ENCODE data around the gene KAT14.

The KAT14 gene

DNA sequence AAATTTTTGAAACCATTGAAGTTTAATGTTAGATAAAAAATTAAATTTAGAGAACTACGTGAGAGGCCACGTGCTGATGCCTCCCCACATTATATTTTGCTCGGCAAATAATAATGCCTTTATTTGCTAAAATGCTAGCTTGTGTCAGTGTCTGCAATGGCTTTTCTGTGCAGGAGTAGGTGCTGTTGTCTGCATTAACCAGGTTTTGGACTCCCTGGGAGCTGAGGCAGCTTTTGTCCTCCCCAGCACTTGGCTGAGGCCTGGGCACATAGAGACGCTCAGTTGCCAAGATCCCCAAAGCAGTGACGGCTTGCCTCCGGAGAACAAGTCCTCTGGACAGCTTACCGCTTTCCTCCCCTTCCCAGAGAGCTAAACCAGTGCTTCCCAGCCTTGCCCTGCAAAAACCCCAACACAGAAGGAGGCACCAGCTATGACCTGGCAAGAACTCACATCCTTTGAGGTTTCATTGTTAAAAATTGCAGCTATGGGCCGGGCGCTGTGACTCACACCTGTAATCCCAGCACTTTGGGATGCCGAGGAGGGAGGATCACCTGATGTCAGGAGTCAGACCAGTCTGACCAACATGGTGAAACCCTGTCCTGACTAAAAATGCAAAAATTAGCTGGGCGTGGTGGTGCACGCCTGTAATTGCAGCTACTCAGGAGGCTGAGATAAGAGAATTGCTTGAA is 59.9 kb downstream of the KAT14 start:
- TF ChIP-seq, protein P1, sequence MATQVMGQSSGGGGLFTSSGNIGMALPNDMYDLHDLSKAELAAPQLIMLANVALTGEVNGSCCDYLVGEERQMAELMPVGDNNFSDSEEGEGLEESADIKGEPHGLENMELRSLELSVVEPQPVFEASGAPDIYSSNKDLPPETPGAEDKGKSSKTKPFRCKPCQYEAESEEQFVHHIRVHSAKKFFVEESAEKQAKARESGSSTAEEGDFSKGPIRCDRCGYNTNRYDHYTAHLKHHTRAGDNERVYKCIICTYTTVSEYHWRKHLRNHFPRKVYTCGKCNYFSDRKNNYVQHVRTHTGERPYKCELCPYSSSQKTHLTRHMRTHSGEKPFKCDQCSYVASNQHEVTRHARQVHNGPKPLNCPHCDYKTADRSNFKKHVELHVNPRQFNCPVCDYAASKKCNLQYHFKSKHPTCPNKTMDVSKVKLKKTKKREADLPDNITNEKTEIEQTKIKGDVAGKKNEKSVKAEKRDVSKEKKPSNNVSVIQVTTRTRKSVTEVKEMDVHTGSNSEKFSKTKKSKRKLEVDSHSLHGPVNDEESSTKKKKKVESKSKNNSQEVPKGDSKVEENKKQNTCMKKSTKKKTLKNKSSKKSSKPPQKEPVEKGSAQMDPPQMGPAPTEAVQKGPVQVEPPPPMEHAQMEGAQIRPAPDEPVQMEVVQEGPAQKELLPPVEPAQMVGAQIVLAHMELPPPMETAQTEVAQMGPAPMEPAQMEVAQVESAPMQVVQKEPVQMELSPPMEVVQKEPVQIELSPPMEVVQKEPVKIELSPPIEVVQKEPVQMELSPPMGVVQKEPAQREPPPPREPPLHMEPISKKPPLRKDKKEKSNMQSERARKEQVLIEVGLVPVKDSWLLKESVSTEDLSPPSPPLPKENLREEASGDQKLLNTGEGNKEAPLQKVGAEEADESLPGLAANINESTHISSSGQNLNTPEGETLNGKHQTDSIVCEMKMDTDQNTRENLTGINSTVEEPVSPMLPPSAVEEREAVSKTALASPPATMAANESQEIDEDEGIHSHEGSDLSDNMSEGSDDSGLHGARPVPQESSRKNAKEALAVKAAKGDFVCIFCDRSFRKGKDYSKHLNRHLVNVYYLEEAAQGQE (IDR thresholded peaks at IDR 0.05; ENCODE audit: insufficient read depth in 1 of 2, low read depth in 2 of 2, low read length in 2 of 2) = no peak
- TF ChIP-seq TAF1 (IDR thresholded peaks at IDR 0.05; ENCODE audit: borderline replicate concordance, insufficient read depth, low read length) (no peak), POLR2AphosphoS5 (IDR thresholded peaks at IDR 0.05; ENCODE audit: low read depth, low read length) (no peak), FOXP2 (optimal IDR thresholded peaks at IDR 0.05; ENCODE audit: borderline replicate concordance, extremely low read depth, extremely low read length, insufficient read depth) (no peak), SIN3A (IDR thresholded peaks at IDR 0.05; ENCODE audit: borderline replicate concordance, insufficient read depth, low read length) (no peak)

DNA sequence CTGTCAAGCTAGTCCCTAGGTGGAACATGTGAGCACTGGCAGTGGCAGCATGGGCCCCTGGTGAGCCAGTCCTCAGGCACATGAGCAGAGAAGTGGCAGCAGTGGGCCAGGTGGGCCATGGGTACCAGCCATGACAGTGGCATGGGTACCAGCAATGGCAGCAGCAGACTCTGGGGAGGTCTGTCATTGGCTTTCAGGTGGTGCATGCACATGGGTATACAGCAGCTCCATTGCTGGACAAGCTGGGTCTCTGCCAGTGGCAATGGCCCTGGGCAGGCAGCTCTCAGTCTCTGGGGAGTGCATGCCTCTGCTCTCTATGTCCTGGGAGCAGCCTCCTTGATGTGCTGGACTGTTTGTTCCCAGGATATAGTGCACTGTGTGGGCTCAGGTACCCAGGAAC is 65.3 kb downstream of the KAT14 start:
- TF ChIP-seq TAF1 (IDR thresholded peaks at IDR 0.05; ENCODE audit: borderline replicate concordance, insufficient read depth, low read length) (no peak), POLR2AphosphoS5 (IDR thresholded peaks at IDR 0.05; ENCODE audit: low read depth, low read length) (no peak), SIN3A (IDR thresholded peaks at IDR 0.05; ENCODE audit: borderline replicate concordance, insufficient read depth, low read length) (no peak), FOXP2 (optimal IDR thresholded peaks at IDR 0.05; ENCODE audit: borderline replicate concordance, extremely low read depth, extremely low read length, insufficient read depth) (no peak)
- TF ChIP-seq, protein P1 (IDR thresholded peaks at IDR 0.05; ENCODE audit: insufficient read depth in 1 of 2, low read depth in 2 of 2, low read length in 2 of 2) = no peak

DNA sequence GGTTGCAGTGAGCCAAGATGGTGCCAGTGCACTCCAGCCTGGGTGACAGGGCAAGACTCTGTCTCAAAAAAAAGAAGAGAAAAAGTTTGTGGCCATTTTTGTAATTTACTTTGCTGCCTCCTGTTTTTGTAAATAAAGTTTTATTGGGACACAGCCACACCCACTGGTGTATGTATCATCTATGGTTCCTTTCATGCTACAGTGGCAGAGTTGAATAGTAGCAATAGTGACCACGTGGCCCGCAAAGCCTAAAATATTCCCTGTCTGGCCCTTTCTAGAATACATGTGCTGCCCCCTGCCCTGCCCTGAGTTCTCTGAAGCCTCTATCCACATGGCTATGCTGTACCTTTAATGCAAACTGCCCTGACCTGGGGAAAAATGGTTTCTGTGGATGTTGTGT is 75.3 kb downstream of the KAT14 start:
- TF ChIP-seq SIN3A (IDR thresholded peaks at IDR 0.05; ENCODE audit: borderline replicate concordance, insufficient read depth, low read length) = no peak
- no peak for TF ChIP-seq TAF1 (IDR thresholded peaks at IDR 0.05; ENCODE audit: borderline replicate concordance, insufficient read depth, low read length)

DNA sequence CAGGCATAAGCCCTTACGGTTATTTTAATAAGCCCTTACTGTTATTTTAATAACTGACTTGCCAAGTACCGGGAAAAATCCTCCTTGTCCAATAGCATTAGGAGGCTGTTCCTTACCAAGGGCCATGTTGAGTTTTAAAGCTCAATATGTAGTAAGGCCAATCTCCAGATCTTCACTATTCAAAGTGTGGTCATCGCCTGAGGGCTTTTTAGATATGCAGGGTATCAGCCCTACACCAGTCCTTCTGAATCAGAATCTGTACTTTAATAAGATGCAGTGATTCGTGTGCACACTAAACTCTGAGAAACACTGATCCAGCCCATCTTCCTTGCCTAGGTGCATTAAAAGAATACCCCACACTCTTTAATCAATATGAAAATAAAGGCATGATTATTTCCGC is 77.9 kb downstream of the KAT14 start:
- TF ChIP-seq, protein P1 (IDR thresholded peaks at IDR 0.05; ENCODE audit: insufficient read depth in 1 of 2, low read depth in 2 of 2, low read length in 2 of 2) = no peak
- TF ChIP-seq SIN3A (IDR thresholded peaks at IDR 0.05; ENCODE audit: borderline replicate concordance, insufficient read depth, low read length) = no peak
- no peak for TF ChIP-seq FOXP2 (optimal IDR thresholded peaks at IDR 0.05; ENCODE audit: borderline replicate concordance, extremely low read depth, extremely low read length, insufficient read depth)
- TF ChIP-seq TAF1 (IDR thresholded peaks at IDR 0.05; ENCODE audit: borderline replicate concordance, insufficient read depth, low read length) = no peak
- no peak for TF ChIP-seq POLR2AphosphoS5 (IDR thresholded peaks at IDR 0.05; ENCODE audit: low read depth, low read length)

DNA sequence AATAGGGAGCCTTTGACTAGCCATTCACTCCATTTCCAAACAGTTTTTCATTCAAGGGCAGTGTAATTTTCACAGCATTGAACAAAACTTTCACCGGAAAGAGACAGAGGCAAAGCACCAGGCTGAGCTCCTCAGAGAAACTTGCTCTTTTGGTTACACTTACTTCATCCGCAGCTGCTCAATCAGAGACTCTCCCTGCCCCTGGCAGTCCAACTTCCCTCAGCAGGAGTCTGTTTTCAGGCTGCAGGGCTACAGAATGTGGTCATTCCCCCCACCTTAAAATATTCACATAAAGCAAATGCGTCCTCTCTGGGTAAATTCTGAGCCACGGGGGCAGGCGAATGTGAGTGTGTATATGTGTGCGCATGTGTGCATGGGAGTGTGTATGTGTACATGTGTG is 80.6 kb downstream of the KAT14 start:
- TF ChIP-seq, protein P1 (IDR thresholded peaks at IDR 0.05; ENCODE audit: insufficient read depth in 1 of 2, low read depth in 2 of 2, low read length in 2 of 2) = no peak
- no peak for TF ChIP-seq FOXP2 (optimal IDR thresholded peaks at IDR 0.05; ENCODE audit: borderline replicate concordance, extremely low read depth, extremely low read length, insufficient read depth)
- TF ChIP-seq SIN3A (IDR thresholded peaks at IDR 0.05; ENCODE audit: borderline replicate concordance, insufficient read depth, low read length) = no peak
- no peak for TF ChIP-seq TAF1 (IDR thresholded peaks at IDR 0.05; ENCODE audit: borderline replicate concordance, insufficient read depth, low read length)
- TF ChIP-seq POLR2AphosphoS5 (IDR thresholded peaks at IDR 0.05; ENCODE audit: low read depth, low read length) = no peak
